ENCODE data around the gene PRKAG2.

PRKAG2 gene

DNA sequence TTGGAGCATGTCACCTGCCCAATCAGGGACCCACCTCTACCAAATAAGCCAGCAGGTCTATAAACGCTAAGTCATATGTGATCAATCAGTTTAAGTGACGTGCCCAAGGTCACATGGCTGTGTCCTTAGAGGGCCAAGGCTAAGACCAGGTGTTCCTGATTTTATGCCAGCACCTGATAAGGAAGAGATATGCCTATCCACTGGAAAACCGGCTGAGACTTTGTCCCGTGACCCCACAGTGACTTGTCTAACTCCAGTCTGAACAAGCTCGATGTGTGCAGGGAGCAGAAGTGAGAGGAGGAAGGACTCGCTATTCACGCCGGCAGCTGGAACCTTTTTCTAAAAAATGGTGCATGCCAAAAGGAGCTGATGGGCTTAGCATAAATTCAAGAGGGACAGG is 57.0 kb downstream of the PRKAG2 start:
- Histone ChIP-seq H3K4me3 (ENCODE audit: low read depth, low read length) (no peak overlapping the region), H3K27me3 (replicated peaks) (peaks cover 24% of the 10 kb centered on the region), H3K36me3 (replicated peaks) (no peaks in the 10 kb centered on the region), H3K27ac (no peak overlapping the region)
- TF ChIP-seq, protein P1, sequence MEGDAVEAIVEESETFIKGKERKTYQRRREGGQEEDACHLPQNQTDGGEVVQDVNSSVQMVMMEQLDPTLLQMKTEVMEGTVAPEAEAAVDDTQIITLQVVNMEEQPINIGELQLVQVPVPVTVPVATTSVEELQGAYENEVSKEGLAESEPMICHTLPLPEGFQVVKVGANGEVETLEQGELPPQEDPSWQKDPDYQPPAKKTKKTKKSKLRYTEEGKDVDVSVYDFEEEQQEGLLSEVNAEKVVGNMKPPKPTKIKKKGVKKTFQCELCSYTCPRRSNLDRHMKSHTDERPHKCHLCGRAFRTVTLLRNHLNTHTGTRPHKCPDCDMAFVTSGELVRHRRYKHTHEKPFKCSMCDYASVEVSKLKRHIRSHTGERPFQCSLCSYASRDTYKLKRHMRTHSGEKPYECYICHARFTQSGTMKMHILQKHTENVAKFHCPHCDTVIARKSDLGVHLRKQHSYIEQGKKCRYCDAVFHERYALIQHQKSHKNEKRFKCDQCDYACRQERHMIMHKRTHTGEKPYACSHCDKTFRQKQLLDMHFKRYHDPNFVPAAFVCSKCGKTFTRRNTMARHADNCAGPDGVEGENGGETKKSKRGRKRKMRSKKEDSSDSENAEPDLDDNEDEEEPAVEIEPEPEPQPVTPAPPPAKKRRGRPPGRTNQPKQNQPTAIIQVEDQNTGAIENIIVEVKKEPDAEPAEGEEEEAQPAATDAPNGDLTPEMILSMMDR (IDR thresholded peaks at IDR 0.05; ENCODE audit: low read depth, low read length, missing control alignments) = no peak
- no peak for DNase-seq
- in situ Hi-C loops (cut with HindIII; ENCODE audit: low pct_ligation_motif_present, low sequenced_read_pairs) = no loop called here

DNA sequence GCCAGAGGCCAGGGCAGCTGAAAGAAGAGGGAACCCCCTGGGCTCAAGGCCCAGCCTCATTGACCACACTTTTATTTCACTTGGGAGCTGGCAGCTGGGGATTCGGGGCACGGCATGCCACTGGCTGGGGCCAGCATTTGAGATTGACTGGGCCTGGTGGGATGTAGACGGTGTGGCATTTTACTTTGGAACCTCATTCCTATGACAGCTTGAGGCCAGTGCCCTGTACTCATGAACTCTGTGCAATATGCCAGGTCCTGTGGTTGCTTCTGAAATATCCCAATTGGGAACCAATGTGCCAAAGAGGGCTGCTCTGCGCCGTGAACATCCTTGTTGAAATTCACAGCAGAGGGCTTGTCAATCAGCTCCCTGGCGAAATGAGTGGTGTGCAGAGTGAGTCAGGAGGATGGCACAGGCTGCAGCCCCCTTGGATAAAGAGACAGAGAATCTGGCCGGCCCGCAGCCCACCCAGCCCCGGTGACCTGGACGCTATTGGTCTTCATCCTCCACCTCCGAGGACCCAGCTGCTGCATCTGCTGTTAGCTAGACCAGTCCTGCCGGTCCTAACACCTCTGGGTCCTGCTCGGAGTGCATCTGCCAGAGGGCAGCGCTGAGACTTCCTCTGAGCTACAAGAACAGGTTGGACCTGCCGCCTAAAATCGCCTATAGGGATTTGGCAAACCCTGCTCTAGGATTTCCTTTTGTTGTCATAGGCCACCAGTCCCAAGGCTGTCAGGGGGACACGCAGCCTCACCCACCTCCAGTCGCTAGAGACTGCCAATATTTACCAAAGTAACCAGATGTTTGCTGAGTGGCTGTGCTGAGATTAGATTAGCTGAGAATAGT is 58.0 kb downstream of the PRKAG2 start:
- Histone ChIP-seq H3K27me3 (replicated peaks) (peaks cover 29% of the 10 kb centered on the region), H3K4me3 (ENCODE audit: low read depth, low read length) (no peak overlapping the region), H3K36me3 (replicated peaks) (no peaks in the 10 kb centered on the region), H3K27ac (no peak overlapping the region)
- in situ Hi-C loops (cut with HindIII; ENCODE audit: low pct_ligation_motif_present, low sequenced_read_pairs) = no loop called here
- TF ChIP-seq, protein P1 (IDR thresholded peaks at IDR 0.05; ENCODE audit: low read depth, low read length, missing control alignments) = no peak
- DNase-seq = no peak

DNA sequence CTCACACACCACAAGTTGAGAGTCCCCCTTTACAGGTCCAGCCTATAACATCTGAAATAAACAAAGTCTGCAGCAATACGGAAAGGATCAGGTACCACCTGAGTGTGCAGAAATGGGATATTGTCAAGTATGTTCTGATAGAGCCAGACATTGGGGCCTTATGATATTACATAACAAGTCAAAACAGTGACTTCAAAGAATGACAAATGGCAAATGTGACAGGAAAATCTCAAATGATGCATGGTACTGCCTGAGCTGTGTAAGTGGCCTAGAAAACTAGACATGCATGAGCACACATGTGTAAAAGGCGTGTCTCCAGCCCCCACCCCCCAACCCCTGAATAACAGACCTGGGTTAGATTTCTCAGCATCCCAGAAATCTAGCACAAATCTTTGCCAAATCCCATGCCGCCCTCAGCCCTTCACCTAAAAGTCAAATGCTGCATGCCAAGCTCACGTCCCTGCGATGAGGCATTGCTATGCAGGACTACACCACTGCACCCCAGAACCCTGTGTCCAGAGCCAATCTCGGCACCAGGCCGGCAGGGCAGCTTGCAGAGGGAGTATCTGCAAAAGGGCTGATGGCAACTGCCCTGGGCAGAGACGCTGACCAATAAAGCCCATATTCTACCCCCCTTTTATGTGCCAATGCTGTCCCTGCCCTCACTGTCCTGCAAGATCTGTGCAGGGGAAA is 58.8 kb downstream of the PRKAG2 start:
- Histone ChIP-seq H3K27me3 (replicated peaks) (peaks cover 28% of the 10 kb centered on the region), H3K36me3 (replicated peaks) (no peaks in the 10 kb centered on the region), H3K27ac (no peak overlapping the region), H3K4me3 (ENCODE audit: low read depth, low read length) (no peak overlapping the region)
- in situ Hi-C loops (cut with HindIII; ENCODE audit: low pct_ligation_motif_present, low sequenced_read_pairs) = no loop called here
- TF ChIP-seq, protein P1 (IDR thresholded peaks at IDR 0.05; ENCODE audit: low read depth, low read length, missing control alignments) = no peak
- no peak for DNase-seq

DNA sequence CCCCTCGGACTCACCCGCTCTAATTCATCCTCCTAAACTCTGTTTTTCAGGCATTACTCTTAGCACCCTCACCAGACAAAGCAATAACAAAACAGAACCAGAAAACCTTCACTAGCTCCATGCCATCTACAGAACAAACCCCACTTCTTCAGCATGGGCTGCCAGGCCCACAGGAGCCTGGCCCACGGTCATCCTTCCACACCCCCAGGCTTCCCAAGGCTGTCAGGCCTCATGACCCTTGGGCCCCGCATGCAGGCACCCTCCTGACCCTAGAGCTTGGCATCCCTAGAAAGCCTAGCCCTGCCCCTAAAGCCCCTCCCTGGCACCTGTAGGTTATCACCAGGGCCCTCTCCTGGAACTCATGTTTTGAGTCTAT is 59.6 kb downstream of the PRKAG2 start:
- no peaks in the 10 kb centered on the region for H3K36me3 ChIP-seq (replicated peaks)
- in situ Hi-C loops (cut with HindIII; ENCODE audit: low pct_ligation_motif_present, low sequenced_read_pairs) = no loop called here
- no peak overlapping the region for H3K4me3 ChIP-seq (ENCODE audit: low read depth, low read length)
- DNase-seq = no peak
- TF ChIP-seq, protein P1 (IDR thresholded peaks at IDR 0.05; ENCODE audit: low read depth, low read length, missing control alignments) = no peak
- peaks cover 28% of the 10 kb centered on the region for H3K27me3 ChIP-seq (replicated peaks)
- no peak overlapping the region for H3K27ac ChIP-seq

DNA sequence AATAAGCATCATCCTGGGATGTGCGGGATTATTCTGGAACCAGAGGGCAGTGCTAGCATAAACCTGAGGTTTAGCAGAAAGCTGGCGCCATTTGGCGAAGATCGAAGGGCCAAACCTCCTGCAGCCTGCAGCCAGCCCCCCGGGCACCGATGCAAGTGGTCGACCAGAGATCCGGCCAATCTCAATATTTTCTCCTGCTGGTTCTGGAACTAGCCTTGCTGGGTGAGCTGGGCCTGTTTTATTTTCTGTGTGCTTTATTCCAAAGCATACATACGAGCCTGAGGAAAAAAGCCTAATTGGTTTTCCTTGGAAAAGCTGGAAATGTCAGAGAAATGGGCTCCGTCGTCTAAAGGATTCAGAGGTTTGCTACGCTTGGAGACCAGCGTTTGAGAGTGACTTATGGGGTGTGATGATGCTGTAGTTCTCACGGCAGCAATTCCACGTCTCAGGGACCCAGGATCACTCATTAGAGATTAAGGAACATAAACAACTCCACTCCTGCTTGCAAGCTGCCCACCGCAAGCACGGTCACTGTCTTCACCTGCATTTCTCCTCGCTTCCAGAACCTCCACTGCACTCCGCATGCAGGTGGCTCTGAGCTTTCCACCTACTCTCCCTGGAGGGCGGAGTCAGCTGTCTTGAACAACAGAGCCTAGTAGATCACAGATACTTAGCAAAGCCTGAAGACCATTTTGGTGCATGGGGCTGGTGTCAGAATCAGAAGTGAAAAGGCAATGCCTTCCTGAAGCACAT is 60.2 kb downstream of the PRKAG2 start:
- peaks cover 28% of the 10 kb centered on the region for H3K27me3 ChIP-seq (replicated peaks)
- TF ChIP-seq, protein P1 (IDR thresholded peaks at IDR 0.05; ENCODE audit: low read depth, low read length, missing control alignments) = no peak
- no peak for DNase-seq
- H3K4me3 ChIP-seq (ENCODE audit: low read depth, low read length) = no peak overlapping the region
- no peaks in the 10 kb centered on the region for H3K36me3 ChIP-seq (replicated peaks)
- H3K27ac ChIP-seq = no peak overlapping the region
- in situ Hi-C loops (cut with HindIII; ENCODE audit: low pct_ligation_motif_present, low sequenced_read_pairs) = no loop called here

Data from brain microvascular endothelial cell (primary cell).